Heart right ventricle (tissue), 16 donors: ENCODE data around the gene ACVR2A. TPM values are rescaled to one million over a fixed set of nuclear protein-coding genes. Genes with fewer than 3 reads are reported as not detected.

ENCODE experiments used
- ATAC-seq, 8 donors: fragments of 200-7000 bp; cut with Tn5 transposase; one replicate each; pipeline ENCODE4 v1.9.1; 2020; ENCODE audit warnings: mild to moderate bottlenecking in 8 of 8, moderate library complexity in 8 of 8, moderate number of reproducible peaks in 1 of 8
- DNase-seq, 2 donors: peaks; one replicate each; pipeline ENCODE4 v3.0.0-alpha.2; 2020
- H3K27ac ChIP-seq, 10 donors: fragments of 200-600 bp; sonication (generic) in 2 of 10; one replicate each; pipeline versions ENCODE4 v1.5.0 to v1.8.0; 2020 to 2022; ENCODE audit warnings: mild to moderate bottlenecking in 3 of 10
- H3K27me3 ChIP-seq, 7 donors: fragments of 200-600 bp; one replicate each; pipeline ENCODE4 v1.8.0; 2021 to 2022; ENCODE audit warnings: mild to moderate bottlenecking in 2 of 7
- H3K36me3 ChIP-seq, 9 donors: fragments of 200-600 bp; sonication (generic) in 1 of 9; one replicate each; pipeline versions ENCODE4 v1.5.0 to v1.8.0; 2020 to 2022; ENCODE audit warnings: mild to moderate bottlenecking in 2 of 9
- H3K4me1 ChIP-seq, 9 donors: fragments of 200-600 bp; sonication (generic) in 1 of 9; one replicate each; pipeline versions ENCODE4 v1.5.0 to v1.8.0; 2020 to 2022; ENCODE audit warnings: mild to moderate bottlenecking in 4 of 9
- H3K4me3 ChIP-seq, 10 donors: fragments of 200-600 bp; sonication (generic) in 2 of 10; one replicate each; pipeline versions ENCODE4 v1.5.0 to v1.8.0; 2020 to 2022; ENCODE audit warnings: mild to moderate bottlenecking in 7 of 10, moderate library complexity in 2 of 10
- H3K9me3 ChIP-seq, 11 donors: fragments of 200-600 bp in 10 of 11; sonication (generic) in 2 of 11; one replicate each; pipeline versions ENCODE4 v1.5.0 to v1.8.0; 2013 to 2022; ENCODE audit warnings: mild to moderate bottlenecking in 2 of 11, control low read depth in 1 of 11, moderate library complexity in 1 of 11
- CTCF ChIP-seq, 9 donors: fragments of 200-600 bp; sonication (generic) in 2 of 9; IDR thresholded peaks; one replicate each; pipeline versions ENCODE4 v1.5.0 to v1.8.0; 2021 to 2022; ENCODE audit warnings: antibody characterized with exemption in 9 of 9, mild to moderate bottlenecking in 5 of 9, moderate library complexity in 1 of 9
- WGBS, 2 donors: extraction: QIAGEN DNeasy Blood & Tissue Kit; methylation state at CpG; one replicate each; pipeline ENCODE4 v1.1.7; 2013; ENCODE audit warnings: inconsistent platforms in 1 of 2; 5-methylcytosine and 5-hydroxymethylcytosine counted together
- intact Hi-C, 10 donors: fragments of 100-400 bp; cut with DNase I; formaldehyde crosslinking; loops; one replicate each; pipeline versions ENCODE4 v1.11.1 to v1.14.2; 2022
- polyA plus RNA-seq, 2 donors: library from polyadenylated mRNA; stranded (reverse); fragments of 200-250 nt; gene quantifications; one replicate each; pipeline ENCODE4 v1.2.3, GENCODE V29; 2013
- total RNA-seq, 10 donors: library from RNA; stranded (reverse); fragmentation: NEBNext Ultra II Directional in 3 of 10; extraction: Animal tissue kit (Norgen Biotek cat#: 25700) in 3 of 10; gene quantifications; one replicate each; pipeline versions ENCODE4 v1.2.1 to v1.2.4, GENCODE V29; 2021 to 2023
- donor health status: Arrhythmogenic right ventricular cardiomyopathy.
- donor health status: ischemic (EF 13 %, LVEDD 7.1; RV severe dilation, severe dysfunction).
- donor health status: healthy with polysubstance abuse.
- donor health status: DM: no; HTN: yes; CAD: no.
- donor health status: DM: no; HTN: no; CAD: no.
- donor health status: ischemic (EF 25% LVEDD 6.9; RV normal size, moderate dysfunction).
- donor health status: ischemic (EF 25% LVEDD 5.7; RV mildly dilated, moderate dysfunction).
- donor health status: healthy.
- donor health status: DM: yes; HTN: yes; CAD: no.
- donor health status: Ischemic cardiomyopathy.
- donor health status: ischemic (EF 35%, LVEDD 5.7; RV mildly dilated, moderate dysfunction).
- donor health status: nonischemic (EF 11% LVEDD 7.7; RV severe dilation, severe dysfunction).
- donor health status: DM: yes; HTN: yes; CAD: no.
- donor health status: PGD.
- donor health status: ischemic (EF 29% LVEDD 5.4; RV normal size, mild dysfunction).
- donor health status: nonischemic (EF 23%, LVEDD 6.1; RV moderate dilation, normal function).

ACVR2A gene
- total and polyA plus RNA-seq, 12 donors = 2.7 to 14.4 (median 11.2) TPM

DNA sequence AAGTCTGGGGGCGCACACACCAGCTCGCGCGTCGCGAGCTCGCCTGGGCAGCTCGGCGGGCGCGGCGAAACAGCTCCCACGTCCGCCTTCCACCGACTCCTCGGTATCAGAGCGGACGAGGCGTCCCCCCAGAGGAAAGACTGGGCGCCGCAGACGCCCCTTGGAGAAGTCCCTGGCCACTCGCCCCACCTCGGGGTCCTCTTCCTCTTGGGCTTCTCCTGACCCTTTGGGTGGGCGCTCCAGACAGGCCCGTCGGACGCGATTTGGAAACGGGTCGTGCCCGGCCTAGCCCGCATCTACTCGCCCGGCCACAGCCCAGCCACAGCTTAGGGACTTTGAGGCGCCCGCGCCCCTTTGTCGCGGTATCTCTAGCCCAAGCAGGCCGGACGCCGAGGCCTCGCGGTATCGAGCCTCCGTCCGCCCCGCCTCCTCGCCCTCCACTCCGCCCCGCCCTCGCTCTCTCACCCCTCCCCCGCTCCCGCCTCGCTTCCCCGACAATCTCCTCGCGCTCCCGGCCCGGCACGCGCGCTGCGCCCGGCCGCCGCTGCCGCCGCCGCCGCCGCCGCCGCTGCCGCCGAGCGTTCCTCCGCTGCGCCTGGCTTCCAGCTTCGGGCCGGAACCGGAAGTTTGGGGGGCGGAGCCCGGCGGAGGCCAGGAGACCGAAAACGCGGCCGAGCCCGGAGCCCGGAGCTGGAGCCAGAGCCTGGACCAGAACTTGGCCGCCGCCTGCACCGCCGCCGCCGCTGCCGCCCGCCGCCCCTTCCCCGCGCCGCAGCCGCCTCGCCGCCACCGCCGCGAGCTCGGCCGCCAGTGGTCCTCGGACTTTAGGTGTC lies 749 bp upstream of the ACVR2A start:
- Histone ChIP-seq H3K36me3 (no peaks in the 10 kb centered on the region), H3K4me3 (peak overlapping the region; percentile 73 to 92 (median 84)), H3K27ac (peak overlapping the region; percentile 91 to 99 (median 97)), H3K27me3 (peaks cover 0 to 9% (median 0%) of the 10 kb centered on the region in 7 donors), H3K4me1 (peaks cover 0 to 47% (median 32%) of the 10 kb centered on the region in 9 donors), H3K9me3 (no peaks in the 10 kb centered on the region)
- 0% methylated on average over 93 to 113 of the region's 113 CpGs for WGBS, 2 donors
- intact Hi-C loops = loop anchor here in 4 of 10 donors (2.0 to 10.0 kb wide), 3 partner anchors 51 to 68 kb away; no protein-coding TSS in a partner anchor
- peak; percentile 92 to 94 for DNase-seq
- peak; percentile 92 to 98 (median 96) for ATAC-seq
- peak in 6 of 9 donors; percentile 4 to 52 (median 42) for TF ChIP-seq CTCF (IDR thresholded peaks at IDR 0.05)

DNA sequence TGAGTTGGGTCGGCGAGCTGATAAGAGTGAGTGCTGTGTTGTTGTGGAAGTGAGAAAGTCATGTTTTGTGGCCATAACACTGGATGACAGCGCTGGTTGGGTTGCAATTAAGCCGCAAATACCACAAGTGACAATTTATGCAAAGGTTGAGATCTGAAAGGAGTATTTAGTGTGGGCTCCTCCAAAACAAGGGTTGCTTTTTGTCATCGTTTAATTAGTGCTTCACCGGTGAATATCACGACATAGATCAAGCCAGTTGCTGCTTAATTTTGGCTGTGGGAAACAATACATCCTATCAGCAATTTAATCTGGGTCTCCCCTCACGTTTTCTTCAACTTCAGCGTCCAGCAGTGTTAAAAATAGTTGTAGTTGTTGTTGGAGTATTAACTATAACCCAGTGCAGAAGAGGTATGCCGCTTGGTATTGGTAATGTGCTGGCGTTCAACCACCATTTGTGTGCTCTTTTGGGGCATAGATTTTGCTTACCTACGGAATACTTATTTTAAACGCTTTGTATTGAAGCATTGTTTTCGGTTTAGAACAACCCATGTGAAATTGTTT lies 662 bp downstream of the ACVR2A start:
- Histone ChIP-seq H3K4me3 (peak overlapping the region; percentile 72 to 92 (median 84)), H3K4me1 (peaks cover 0 to 59% (median 37%) of the 10 kb centered on the region in 9 donors), H3K27me3 (peaks cover 0 to 9% (median 0%) of the 10 kb centered on the region in 7 donors), H3K9me3 (no peaks in the 10 kb centered on the region), H3K36me3 (no peaks in the 10 kb centered on the region), H3K27ac (peak overlapping the region in 9 of 10 donors; percentile 88 to 99 (median 97))
- no peak for TF ChIP-seq CTCF (IDR thresholded peaks at IDR 0.05)
- DNase-seq = no peak
- 1 to 2% methylated on average over 13 to 14 of the region's 14 CpGs for WGBS, 2 donors
- intact Hi-C loops = loop anchor here in 4 of 10 donors (2.0 to 10.0 kb wide), 3 partner anchors 49 to 65 kb away; no protein-coding TSS in a partner anchor
- no peak for ATAC-seq

GRCh38 chr2:147846412-147847081 lies 1.7 kb downstream of the ACVR2A start:
- H3K4me1 ChIP-seq = peaks cover 0 to 69% (median 37%) of the 10 kb centered on the region in 9 donors
- no peak for TF ChIP-seq CTCF (IDR thresholded peaks at IDR 0.05)
- no peaks in the 10 kb centered on the region for H3K36me3 ChIP-seq
- H3K27ac ChIP-seq = peak overlapping the region in 3 of 10 donors; percentile 95 to 97 (median 97)
- H3K4me3 ChIP-seq = peak overlapping the region in 9 of 10 donors; percentile 73 to 92 (median 86)
- no peak for ATAC-seq
- peaks cover 0 to 4% (median 0%) of the 10 kb centered on the region in 7 donors for H3K27me3 ChIP-seq
- intact Hi-C loops = loop anchor here in 3 of 10 donors (5.0 to 10.0 kb wide), 2 partner anchors 48 to 61 kb away; no protein-coding TSS in a partner anchor
- WGBS, 2 donors = 28 to 40% methylated on average over 5 of the region's 5 CpGs
- H3K9me3 ChIP-seq = no peaks in the 10 kb centered on the region
- no peak for DNase-seq
